Erythroblast (primary cell): ENCODE measurements around the gene ETV2.
"Not testable (repeated sequence)": the region's sequence is repeated elsewhere in the genome, so short reads cannot be mapped to it uniquely, and the experiment has no call there.

Experiments
- DNase-seq, 2 experiments: peaks; one replicate each; lab custom pipeline; 2025; lab: John Stamatoyannopoulos, UW
- GATA1 ChIP-seq: IDR thresholded peaks from 2 replicates; pipeline ENCODE4 v1.6.1; 2011; ENCODE audit warnings: low read depth, mild to moderate bottlenecking, control low read depth, low read length, moderate library complexity
- POLR2A ChIP-seq: IDR thresholded peaks from 2 replicates; pipeline ENCODE4 v1.6.1; 2011; ENCODE audit warnings: mild to moderate bottlenecking, low read length

ETV2 gene, protein sequence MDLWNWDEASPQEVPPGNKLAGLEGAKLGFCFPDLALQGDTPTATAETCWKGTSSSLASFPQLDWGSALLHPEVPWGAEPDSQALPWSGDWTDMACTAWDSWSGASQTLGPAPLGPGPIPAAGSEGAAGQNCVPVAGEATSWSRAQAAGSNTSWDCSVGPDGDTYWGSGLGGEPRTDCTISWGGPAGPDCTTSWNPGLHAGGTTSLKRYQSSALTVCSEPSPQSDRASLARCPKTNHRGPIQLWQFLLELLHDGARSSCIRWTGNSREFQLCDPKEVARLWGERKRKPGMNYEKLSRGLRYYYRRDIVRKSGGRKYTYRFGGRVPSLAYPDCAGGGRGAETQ

DNA sequence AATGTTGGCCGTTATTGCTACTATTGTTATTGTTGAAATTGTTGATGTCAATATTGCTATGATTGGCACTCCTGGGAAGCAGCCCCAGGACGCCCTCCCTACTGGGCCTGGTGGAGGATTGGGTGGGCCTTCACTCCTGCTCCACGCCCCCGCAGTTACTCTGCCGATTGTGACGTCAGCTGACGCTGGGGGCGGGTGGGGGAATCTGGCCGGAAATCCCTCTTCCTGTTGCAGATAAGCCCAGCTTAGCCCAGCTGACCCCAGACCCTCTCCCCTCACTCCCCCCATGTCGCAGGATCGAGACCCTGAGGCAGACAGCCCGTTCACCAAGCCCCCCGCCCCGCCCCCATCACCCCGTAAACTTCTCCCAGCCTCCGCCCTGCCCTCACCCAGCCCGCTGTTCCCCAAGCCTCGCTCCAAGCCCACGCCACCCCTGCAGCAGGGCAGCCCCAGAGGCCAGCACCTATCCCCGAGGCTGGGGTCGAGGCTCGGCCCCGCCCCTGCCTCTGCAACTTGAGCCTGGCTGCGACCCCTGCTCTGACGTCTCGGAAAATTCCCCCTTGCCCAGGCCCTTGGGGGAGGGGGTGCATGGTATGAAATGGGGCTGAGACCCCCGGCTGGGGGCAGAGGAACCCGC lies at the start of gene ETV2:
ETV2 (plus strand) TSS at position 231 of the 637 bp plus-strand sequence. CDS start 716 bp downstream, outside the sequence.
- DNase-seq = peak; percentile 63 to 65
- TF ChIP-seq POLR2A = no peak
- TF ChIP-seq GATA1 = no peak

DNA sequence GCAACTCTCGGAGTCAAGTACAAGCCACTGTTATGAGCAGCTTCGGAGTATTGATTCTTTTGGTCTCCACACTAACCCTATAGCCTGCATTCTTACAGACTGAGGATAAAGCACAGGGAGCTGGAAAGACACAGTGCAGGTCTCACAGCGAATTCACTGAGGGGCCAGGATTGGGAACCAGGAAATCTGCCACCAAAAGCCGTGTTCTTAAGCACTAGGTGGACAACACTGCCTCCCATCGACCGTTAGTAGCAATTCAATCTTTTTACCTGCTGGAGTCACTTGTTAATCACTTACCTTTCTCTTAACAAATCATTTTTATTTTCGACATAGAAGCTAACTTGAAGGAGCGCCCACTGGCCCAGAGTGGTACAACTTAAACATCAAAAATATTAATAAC lies 49.3 kb upstream of the ETV2 start:
- peak; percentile 49 to 63 for DNase-seq
- TF ChIP-seq GATA1 (no peak), POLR2A (no peak)

DNA sequence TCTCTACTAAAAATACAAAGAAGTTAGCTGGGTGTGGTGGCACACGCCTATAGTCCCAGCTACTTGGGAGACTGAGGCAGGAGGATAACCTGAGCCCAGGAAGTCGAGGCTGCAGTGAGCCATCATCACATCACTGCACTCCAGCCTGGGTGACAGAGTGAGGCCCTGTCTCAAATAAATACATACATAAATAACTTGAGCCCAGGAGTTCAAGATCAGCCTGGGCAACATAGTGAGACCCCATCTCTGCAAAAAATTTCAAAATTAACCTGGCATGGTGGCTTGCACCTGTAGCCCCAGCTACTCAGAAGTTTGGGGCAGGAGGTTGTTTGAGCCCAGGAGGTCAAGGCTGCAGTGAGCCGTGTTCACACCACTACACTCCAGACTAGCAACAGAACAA lies 46.5 kb upstream of the ETV2 start:
- not testable (repeated sequence) for DNase-seq

DNA sequence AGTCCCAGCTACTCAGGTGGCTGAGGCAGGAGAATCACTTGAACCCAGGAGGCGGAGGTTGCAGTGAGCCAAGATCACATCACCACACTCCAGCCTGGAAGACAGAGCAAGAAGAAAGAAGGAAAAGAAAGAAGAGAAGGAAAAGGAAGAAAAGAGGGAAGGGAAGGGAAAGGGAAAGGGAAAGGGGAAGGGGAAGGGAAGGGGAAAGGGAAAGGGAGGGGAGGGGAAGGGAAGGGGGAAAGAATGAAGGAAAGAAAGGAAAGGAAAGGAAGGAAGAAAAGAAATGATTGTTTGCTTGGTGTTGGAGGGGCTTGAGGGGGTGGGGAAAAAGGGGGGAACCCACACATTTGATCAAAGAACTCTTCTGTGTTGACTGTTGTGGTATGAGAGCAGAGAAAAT lies 45.6 kb upstream of the ETV2 start:
- DNase-seq = no peak
- TF ChIP-seq GATA1 (no peak), POLR2A (no peak)

DNA sequence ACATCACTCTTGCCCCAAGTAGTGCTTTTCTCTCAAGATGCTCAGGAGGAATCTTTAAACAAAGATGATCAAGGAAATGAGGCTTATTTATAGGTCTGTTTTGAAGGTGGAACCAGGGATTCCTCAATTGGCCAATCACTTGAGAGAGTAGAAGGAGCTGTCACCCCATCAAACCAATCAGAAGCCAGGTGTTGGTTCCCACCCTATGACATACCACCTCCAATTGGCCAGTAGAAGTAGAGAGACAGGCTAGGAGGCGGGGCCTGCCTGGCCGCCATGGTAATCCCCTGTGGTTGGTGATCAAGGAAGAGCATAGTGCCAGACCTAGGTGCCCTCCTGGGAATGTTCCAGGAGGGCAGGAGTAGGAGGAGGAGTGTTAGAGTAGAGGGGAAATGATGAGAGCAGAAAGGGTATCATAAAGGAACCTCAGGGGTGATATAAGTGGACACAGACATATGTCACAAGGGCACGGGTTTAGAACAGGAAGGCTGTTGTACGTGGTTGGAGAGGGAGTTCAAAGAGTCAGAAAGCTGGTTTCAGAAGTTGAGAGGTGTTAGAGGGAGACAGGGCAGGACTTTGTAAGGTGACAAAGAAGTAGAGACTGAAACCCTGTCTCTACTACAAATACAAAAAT lies 45.1 kb upstream of the ETV2 start:
- DNase-seq = peak in 1 of 2 experiments; percentile 24
- TF ChIP-seq GATA1 (no peak), POLR2A (no peak)

DNA sequence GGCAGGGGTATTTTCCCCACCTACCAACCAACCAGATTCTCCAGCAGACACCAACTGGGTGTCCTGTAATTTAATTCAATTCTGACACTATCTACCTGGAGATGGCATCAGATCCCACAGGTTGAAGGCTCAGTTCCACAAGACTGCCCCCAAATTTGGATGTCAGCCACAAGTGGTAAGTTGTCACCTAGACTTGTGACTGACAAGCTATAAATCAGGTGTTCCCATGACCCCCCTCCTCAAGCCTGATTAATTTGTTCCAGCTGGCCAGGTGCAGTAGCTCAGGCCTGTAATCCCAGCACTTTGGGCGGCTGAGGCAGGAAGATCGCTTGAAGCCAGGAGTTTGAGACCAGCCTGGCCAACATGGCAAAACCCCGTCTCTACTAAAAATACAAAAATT lies 39.6 kb upstream of the ETV2 start:
- DNase-seq = no peak
- TF ChIP-seq GATA1 = no peak
- TF ChIP-seq POLR2A = no peak

DNA sequence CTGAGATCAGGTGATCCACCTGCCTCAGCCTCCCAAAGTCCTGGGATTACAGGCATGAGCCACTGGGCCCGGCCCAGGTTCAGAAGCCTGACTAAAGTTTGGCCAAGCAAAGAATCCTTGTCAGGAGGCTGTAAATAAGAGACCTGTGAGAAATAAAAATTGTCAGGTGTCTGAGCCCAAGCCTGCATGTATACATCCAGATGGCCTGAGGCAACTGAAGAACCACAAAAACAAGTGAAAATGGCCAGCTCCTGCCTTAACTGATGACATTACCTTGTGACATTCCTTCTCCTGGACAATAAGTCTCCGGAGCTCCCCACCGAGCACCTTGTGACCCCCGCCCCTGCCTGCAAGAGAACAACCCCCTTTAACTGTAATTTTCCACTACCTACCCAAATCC lies 37.1 kb upstream of the ETV2 start:
- DNase-seq = not testable (repeated sequence)

DNA sequence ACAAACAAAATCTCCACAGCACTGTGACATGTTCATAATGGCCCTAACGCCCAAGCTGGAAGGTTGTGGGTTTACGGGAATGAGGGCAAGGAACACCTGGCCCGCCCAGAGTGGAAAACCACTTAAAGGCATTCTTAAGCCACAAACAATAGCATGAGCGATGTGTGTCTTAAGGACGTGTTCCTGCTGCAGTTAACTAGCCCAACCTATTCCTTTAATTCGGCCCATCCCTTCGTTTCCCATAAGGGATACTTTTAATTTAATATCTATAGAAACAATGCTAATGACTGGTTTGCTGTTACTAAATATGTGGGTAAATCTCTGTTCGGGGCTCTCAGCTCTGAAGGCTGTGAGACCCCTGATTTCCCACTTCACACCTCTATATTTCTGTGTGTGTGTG lies 34.4 kb upstream of the ETV2 start:
- not testable (repeated sequence) for DNase-seq

DNA sequence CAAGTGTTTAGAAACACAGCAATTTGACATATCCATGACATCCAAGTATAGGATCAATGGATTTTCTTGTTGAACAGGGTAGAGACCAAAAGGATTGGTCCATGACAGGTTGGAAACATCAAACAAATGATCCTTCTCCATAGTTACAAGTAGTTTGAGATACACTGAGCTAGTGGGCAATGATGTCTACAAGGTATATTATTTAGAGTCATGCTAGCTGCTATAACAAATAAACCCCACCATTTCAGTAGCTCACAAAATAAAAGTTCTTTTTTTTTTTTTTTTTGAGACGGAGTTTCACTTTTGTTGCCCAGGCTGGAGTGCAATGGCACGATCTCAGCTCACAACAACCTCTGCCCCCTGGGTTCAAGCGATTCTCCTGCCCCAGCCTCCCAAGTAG lies 33.9 kb upstream of the ETV2 start:
- DNase-seq = no peak
- TF ChIP-seq POLR2A = no peak
- no peak for TF ChIP-seq GATA1

DNA sequence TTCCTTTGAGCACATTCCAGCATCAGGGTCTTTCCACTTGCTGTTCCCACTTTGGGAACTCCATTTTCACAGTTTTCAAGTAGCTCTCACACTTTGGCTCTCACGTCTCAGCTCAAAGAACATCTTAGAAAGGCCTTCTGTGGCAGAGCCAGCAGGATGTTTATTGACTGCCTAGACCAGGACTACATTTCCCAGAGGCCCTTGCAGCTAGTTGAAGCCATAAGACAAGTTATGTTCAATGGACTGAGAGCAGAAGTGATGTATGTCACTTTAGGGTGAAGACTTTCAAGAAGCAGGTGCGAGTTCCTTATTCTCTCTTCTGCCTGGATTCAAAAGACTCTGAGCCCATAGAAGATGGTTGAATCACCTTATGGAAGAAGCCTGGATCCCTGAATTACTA lies 33.3 kb upstream of the ETV2 start:
- TF ChIP-seq GATA1 (no peak), POLR2A (no peak)
- DNase-seq = no peak

DNA sequence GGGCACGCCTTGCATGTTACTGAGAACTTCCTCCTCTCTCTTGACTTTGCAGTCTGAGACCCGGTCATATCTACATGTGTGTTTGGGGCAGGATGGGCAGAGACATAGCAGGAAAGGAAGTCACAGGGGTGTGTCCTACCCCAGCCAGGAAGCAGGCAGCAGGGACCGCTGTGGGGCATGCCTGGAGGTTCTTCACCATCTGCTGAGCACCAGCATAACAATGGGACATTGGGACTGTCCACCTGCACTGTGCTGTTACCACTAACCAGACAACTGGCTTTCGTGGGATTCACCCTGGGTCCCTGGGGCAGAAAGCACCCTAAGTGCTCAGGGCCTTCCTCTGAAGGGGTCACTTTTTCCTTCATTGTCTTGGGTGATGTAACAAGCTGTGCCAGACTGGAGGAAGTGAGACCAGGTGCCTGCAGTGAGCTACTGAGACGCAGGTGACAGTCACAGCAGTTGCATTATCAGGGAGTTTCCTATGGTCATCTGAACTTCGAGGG lies 31.6 kb upstream of the ETV2 start:
- TF ChIP-seq GATA1 (no peak), POLR2A (no peak)
- DNase-seq = no peak

DNA sequence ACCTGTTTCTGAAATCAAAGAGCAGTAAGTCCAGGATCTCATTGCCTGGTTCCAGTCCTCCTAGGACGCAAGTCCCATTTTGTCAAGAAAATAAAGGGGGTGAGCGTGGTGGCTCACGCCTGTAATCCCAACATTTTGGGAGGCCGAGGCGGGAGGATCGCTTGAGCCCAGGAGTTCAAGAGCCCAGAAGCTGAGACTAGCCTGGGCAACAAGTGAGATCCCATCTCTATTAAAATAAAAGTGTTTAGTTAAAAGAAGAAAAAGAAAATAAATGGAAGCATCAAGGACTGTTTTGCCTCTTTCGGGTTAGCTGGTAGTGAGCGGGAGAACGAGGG lies 29.4 kb upstream of the ETV2 start:
- DNase-seq = no peak

DNA sequence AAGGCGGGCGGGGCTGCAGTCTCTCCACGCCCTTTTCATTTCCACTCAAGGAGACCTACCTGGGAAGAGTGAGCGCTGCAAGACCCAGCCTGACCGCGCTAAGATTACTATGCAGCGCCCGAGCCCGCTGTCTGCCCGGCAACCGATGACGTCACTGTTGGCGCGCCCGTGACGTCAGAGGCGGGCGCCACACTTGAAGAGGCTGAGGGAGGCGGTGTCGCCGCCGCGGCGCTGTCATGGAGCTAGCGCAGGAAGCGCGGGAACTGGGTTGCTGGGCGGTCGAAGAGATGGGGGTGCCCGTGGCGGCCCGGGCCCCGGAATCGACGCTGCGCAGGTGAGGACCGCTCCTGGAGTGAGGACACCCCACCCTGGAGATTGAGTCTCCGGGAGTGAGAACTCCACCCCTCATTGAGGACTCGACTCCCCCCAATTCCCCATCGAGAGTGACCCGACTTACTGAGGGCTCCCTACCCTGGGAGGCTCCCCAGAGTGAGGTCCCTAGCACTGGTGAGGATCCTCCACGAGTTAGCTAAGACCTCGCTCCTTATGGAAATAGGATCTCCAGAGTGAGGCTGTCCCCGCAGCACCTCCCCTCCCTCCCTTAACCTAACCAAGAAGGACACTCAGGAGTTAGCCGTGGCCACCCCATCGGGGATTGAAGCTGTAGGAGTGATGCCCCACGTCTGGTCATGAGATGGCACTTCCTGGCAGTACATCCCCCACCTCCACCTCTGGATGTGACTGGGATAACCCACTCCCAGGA lies 28.8 kb upstream of the ETV2 start, which contains the start of gene HAUS5:
HAUS5 (plus strand) TSS at position 177 of the 763 bp plus-strand sequence; CDS start at position 237, 60 bp downstream.
- peak; percentile 96 to 98 for DNase-seq
- TF ChIP-seq GATA1 (no peak), POLR2A (peak; percentile 85)

More for the DNA sequence above, 29.4 kb upstream of the ETV2 start:
- TF ChIP-seq GATA1 (no peak), POLR2A (no peak)

DNA sequence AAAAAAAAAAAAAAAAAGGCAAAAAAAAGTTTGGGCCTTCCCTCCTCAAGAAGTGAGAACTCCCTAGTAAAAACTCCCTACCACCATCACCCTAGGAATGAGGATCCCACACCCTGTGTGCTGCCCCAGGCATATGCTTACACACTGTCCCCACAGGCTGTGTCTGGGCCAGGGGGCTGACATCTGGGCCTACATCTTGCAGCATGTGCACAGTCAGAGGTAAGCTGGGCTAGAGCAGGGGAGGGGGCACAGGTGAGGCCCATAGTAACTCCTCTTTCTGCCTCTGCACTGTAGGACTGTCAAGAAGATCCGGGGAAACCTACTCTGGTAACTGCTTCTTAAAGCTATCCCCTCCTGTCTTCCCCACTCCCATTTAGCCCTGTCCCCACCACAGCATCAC lies 28.0 kb upstream of the ETV2 start:
- TF ChIP-seq GATA1 (no peak), POLR2A (no peak)
- DNase-seq = no peak
